GM18873 (cell line): Measurements from ENCODE around the gene MCTP1.

Experiments used
- ATAC-seq: cut with Tn5 transposase; IDR thresholded peaks from one replicate; pipeline ENCODE4 v1.9.1; 2021; ENCODE audit warnings: mild to moderate bottlenecking, moderate library complexity, moderate number of reproducible peaks; ENCODE audit not compliant: unreplicated experiment, low FRiP score

Gene MCTP1

DNA sequence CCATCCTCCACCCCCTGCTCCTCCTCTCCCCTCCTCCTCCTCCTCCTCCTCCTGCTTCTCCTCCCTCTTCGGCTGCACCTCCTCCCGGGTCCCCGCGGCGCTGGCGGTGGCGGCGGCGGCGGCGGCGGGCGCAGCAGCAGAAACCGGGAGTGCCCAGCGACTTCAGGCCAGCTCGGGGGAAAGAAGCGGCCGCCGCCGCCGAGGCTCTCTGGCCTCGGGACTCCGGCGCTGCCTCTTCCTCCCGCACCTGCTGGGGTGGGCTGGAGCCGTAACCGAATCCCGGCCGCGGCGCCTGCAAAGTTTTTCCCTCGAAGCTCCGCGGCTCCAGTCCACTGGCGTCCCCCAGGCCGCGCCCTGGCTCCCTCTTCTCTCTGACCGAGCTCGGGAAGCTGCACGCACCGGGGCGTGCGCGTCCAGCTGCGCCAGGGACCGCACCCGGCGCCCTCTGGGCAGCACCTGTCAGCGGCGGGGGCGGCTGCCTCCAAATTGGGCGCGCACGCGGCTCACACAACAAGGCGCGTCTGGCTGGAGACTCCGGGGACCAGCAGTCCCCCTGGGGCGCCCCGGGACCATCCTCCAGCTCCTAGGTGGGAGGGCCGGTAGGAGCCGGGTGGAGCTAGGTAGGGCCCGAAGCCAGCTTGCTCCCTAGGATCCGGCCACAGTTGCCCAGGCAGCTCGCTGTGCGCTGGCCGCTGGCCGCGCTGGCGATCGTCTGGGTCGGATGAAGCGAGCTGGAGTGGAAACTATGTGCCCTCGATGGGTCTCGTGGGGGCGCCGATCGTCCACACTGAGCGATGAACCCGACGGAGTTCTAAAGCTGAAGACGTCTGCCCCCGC is at the start of gene MCTP1:
MCTP1 (minus strand) TSS at position 523 of the 837 bp plus-strand sequence.
- ATAC-seq, result no peak

DNA sequence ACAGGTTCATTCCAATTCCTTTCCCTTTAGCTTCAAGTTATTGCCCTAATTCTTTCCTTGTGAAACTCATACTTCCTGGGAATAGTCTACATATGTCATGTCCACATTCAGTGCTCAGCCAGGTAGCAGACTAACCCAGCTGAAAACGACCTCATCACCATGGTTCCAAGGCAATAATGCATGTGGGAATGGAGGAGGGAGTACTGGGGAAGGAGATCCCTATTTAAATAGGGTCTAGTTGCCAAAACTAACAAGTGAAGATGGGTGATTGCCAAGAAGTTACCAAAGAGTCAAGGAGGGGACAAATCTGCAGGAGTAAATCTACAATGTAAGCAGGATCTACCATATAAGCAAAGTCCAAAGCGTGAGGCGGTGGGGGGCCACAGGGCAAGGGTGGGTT is 47.3 kb upstream of the MCTP1 start:
- ATAC-seq, result no peak

DNA sequence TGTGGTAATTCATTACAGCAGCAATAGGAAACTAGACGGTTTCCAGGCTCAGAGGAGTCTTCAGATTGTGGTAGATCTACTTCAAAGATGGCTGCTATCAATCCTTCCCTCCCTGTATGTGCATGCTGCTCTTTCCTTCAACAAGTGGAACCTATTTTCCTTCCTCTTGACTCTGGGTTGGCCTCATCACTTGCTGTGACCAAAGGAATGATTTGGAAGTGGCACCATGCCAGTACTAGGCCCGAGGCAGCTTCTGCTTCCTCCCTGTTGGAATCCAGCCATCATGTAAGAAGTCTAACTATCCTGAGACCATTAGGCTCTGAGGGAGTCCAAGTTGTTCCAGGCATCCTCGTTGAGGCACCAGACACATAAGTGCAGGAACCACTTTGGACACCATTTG is 46.5 kb upstream of the MCTP1 start:
- ATAC-seq, result no peak

GRCh38 chr5:95327211-95327610 is 42.3 kb upstream of the MCTP1 start:
- ATAC-seq, result no peak

- ATAC-seq, result no peak
Measured at GRCh38 chr5:95317687-95318086, 32.8 kb upstream of the MCTP1 start.

DNA sequence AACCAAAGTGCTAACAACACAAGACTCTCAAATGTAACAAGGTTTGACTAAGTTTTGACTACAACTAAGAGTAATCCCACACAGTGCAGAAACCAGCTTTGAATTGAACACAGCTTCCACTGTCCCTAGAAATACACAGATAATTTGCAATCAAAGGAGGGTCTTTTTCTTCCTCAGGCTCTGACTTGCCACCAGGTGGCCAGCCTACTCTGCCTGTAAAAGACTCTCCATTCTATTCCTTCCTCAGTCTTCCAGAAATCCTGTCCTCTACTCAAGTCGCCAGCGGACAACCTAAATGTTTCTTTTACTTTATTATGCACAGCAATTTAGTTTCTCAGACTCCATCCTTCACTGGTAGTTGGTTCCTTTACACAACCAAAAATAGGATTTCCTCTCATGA is 32.2 kb upstream of the MCTP1 start:
- ATAC-seq, result no peak

GRCh38 chr5:95304711-95305110 is 19.8 kb upstream of the MCTP1 start:
- ATAC-seq, result no peak

GRCh38 chr5:95298651-95299050 is 13.8 kb upstream of the MCTP1 start:
- no peak for ATAC-seq

GRCh38 chr5:95296291-95296690 is 11.4 kb upstream of the MCTP1 start:
- ATAC-seq, result no peak

GRCh38 chr5:95285409-95285755 is 488 bp upstream of the MCTP1 start:
- no peak for ATAC-seq

DNA sequence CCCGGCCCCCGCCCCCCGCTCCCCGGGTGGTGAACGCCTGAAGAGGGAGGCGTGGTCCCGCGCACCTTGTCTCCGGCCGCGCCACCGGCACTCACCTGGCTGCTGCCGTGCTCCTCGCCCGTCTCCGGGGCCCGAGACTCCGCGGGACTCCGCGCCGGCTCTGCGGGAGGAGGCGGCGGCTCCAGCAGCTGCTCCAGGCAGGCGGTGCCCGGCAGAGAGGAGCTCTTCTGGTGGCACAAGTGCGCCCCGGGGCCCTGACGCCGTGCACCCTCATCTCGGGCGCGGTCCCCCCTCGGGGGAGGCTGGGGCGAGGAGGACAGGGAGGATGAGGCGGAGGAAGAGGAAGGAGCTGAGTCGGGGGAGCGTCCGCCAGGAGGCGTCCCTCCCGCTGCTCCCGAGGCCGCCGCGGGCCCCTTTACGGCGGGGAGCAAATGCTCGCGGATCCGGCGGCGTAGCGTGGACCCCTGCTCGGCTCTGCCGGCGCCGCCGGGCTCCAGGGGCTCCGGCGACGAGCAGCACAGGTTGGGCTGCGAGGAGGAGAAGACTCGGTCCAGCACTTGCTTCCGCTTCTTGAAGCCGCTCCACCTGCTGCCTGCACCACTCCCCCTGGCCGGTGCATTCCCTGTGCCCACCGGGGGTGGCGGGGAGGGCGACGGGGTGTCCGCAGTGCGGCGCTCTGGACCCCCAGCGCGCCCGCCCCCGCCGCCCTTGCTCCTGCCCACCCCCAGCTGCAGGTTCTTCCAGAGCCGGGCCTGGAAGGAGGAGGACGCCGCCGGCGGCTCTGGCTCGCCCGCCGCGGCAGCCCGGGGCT is 928 bp downstream of the MCTP1 start:
- ATAC-seq, result no peak

DNA sequence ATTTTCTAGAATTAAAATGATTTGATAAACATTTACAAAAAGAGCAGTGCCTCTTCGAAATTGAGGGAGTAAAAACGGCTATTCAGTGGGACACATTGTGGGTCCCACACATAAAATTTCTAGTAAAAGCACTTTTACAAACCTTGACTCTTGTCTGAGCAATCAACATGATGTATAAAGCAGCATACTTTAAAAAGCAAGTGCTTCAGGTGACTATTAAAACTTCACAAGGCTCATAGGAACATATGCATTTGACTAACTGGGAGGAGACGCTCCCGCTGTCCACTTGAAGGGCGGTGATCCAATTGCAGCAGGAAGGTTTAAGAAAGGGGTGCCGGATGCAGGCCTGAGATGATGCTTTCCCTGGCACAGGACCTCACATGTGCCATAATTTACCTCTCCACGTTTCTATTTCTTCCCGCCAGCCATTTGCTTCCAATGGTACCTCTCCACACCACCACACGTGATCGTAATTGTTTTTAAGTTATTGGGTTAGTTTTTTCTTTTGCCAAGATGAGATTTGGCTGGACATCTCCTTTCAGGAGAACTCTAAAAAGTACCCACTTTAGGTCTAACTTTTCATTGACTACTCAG is 1.8 kb downstream of the MCTP1 start:
- ATAC-seq, result no peak

- ATAC-seq, result no peak
Measured at GRCh38 chr5:95281226-95281625, 3.7 kb downstream of the MCTP1 start.

- no peak for ATAC-seq
Measured at GRCh38 chr5:95280401-95281095, 4.3 kb downstream of the MCTP1 start.

- ATAC-seq, result no peak
Measured at GRCh38 chr5:95274011-95274410, 10.9 kb downstream of the MCTP1 start.

- no peak for ATAC-seq
Measured at GRCh38 chr5:95272316-95272929, 12.5 kb downstream of the MCTP1 start.

DNA sequence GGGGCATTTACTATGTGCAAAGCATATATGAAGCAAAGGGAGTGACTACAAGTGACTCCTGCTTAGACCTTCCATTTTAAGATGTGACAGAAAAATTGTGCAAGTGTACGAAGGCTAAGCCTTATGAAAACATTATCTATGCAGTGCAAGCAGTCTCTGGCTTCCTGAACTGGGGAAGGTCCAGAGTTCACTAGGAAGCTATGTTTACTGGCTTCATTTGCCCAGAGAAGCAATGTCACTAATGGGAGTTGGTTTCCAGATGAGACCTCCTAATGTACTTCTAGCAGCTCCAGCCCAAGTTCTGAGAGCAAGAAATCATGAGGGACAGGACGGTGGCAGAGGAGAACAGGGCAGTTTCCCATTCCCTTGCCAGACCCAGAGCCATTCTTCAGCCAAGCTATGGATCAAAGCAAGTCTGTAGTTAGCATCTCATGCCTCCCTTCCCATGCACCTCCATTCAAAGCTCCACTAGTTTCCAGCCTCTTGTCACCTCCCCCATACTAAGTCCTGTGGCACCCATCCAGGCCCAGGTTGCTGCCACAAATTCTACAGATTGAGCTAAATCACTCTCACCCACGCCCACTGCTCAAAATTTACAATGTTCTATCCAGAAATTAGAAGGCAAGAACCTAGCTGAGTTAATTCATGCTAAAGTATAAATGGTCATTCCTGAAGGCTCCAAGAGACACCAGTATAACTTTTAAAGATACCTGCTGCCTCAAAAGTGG is 21.8 kb downstream of the MCTP1 start:
- ATAC-seq, result no peak

DNA sequence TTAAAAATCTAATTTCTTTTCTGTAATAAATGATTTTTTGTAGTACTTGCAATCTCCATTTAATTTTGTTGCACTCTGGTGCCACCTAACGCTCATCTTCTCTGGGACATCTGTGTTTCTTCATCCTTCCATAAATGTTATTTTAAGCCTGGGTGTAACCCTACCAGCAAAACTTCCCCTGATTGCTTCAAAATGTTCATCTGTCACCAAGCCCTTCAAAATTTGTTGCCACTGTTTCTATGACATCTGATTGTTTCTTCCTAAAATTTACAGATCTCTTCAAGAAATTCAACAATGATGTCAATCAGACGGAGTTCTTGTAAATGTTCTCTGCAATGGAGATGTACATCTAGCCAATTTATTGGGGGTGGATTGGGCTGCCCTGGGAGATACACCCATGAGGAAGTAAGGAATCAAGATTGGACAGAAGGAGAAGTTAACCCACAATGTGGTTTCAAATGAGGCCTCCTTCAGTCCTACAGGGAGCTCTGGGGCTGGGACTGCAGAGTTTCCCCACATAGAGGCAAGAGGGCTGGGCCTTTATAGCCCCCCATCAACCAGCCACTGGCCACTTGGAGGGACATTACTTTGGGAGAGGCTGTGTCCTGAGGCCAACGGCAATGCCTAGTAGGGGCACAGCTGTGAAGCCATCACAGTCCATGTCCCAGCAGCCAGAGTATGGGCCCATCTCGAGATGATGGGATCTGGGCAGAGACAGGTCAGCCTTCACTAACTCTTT is 23.3 kb downstream of the MCTP1 start:
- no peak for ATAC-seq

- ATAC-seq, result no peak
Measured at GRCh38 chr5:95256991-95257390, 27.9 kb downstream of the MCTP1 start.
